Fibroblast of the conjunctiva (primary cell): Measurements from ENCODE around the gene STAU1.
A peak's percentile ranks its signal among the peaks of the same experiment; 100 is the strongest.
"Not testable (repeated sequence)": the region's sequence is repeated elsewhere in the genome, so short reads cannot be mapped to it uniquely, and the experiment has no call there.

ENCODE experiments used
- DNase-seq: peaks from one replicate; pipeline ENCODE4 v3.0.0-alpha.2; 2010; ENCODE audit warnings: low read depth

Gene STAU1

GRCh38 chr20:49122920-49123319 lies 65.2 kb downstream of the STAU1 start:
- DNase-seq, result no peak

- DNase-seq, result no peak
Observed at GRCh38 chr20:49119988-49120387, 68.1 kb downstream of the STAU1 start.

- no peak for DNase-seq
Observed at GRCh38 chr20:49118307-49118706, 69.8 kb downstream of the STAU1 start.

DNA sequence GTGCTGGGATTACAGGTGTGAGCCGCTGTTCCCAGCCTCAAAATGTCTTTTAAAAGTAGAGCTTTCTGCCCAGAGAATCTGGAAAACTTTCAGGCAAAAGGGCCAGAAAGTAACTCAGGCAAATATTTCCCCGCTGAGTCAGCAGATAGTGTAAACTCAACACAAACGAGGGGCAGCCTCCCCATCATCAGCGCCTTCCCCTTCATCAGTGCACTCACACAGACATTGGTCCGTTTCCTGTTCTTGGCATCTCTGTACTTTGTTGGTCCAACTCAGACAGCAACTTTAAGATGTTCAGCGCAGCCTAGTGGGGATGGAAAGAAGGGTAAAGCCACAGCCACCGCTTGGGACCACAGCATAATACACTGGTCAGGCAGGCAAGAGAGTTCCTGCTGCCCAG lies 72.6 kb downstream of the STAU1 start:
- DNase-seq, result peak; percentile 16

DNA sequence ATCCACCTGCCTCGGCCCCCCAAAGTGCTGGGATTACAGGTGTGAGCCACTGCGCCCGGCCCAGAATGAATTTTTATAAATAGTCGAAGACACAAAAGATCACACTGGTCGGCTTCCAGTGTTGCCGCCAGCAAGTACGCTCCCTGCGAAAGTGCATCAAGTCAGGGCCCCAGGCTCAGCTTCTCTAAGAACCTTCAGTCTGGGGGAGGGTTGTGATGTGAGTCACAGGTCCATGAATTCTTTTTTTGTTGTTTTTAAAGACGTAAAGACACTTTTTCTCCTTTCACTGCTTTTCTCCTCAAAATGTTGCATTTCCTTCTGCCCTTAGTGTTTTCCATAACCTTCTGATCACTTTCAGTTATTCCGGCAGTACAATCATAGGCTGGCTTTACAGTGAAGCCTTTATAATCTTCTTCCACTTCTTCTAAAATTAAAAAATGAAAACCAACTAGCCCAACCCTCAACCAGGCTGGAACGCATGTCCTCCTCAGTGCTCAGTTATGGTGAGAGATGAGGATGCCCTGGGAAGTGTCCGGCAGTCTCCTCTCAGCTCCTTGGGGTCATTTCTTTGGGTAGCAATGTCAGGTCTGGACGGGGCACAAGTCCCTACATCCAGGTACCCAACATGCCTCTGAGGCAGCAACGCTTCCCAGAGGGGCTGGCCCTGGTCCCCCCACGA lies 75.4 kb downstream of the STAU1 start:
- DNase-seq, result no peak

DNA sequence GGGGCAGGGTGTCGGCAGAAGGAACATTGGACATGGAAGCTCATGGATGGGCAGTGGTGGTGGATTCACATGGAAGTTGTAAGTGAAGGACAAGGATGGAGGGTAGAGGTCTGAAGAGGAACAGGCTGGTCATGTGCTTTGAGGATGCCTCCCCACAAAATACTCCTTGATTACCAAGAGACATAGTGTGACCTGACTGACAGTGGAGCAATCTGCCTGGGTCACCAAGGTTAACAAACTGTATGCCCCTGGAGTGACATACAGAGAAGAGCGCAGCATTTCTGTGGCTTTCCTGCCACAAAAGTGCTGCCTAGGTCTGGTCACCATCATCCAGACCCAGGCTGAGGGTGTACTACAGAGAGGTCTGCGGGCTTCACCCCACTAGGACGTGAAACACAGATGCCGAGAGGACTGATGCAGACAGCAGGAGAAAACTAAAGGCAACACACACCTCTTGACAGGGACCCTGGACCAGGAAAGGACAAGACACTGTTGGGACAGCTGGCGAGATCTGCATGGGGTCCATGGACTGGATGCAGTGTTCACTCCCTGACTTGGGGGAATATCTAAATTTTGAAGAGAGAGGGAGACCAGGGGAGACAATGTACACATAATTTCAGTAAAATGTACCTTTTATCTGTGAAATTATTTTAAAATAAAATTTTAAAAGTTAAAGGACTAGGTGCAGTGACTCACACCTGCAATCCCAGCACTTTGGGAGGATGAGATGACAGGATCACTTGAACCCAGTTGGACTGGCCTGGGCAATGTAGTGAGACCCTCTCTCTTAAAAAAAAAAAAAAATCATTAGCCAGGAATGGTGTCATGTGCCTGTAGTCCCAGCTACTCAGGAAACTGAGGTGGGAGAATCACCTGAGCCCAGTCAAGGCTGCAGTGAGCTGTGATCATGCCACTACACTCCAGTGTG lies 77.1 kb downstream of the STAU1 start:
- DNase-seq, result no peak

- no peak for DNase-seq
Observed at GRCh38 chr20:49106328-49106727, 81.8 kb downstream of the STAU1 start.

DNA sequence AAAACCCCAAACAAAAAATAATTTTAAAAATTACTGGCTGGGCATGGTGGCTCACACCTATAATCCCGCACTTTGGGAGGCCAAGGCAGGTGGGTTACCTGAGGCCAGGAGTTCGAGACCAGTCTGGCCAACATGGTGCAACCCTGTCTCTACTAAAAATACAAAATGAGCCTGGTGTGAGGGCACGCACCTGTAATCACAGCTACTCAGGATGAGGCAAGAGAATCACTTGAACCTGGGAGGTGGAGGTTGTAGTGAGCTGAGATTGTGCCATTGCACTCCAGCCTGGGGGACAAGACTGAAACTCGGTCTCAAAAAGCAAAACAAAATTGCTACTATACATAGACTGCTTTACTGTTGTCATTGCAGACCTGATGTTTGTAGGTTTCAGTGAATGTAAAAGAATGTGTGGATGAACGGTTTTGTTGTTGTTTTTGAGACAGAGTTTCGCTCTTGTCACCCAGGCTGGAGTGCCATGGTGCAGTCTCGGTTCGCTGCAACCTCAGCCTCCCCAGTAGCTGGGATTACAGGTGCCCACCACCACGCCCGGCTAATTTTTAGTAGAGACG lies 83.1 kb downstream of the STAU1 start:
- DNase-seq, result not testable (repeated sequence)

DNA sequence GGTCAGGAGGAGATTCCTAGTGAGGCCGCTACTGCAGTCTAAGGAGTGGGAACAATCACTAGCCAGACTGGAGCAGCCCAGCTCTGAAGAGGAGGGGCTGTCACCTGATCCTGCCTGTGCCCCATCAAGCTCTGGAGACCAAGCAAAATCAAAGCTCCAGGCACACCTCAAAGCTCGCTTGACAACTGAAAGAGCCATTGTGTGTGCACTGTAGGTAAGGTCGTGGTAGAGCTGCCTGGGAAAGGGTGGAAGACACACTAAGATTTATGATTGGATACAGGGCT lies 83.8 kb downstream of the STAU1 start:
- no peak for DNase-seq

- no peak for DNase-seq
Observed at GRCh38 chr20:49103647-49104364, 84.3 kb downstream of the STAU1 start.

- DNase-seq, result no peak
Observed at GRCh38 chr20:49103019-49103418, 85.1 kb downstream of the STAU1 start.

- DNase-seq, result no peak
Observed at GRCh38 chr20:49100972-49101371, 87.2 kb downstream of the STAU1 start.

GRCh38 chr20:49100292-49100691 lies 87.8 kb downstream of the STAU1 start:
- not testable (repeated sequence) for DNase-seq

DNA sequence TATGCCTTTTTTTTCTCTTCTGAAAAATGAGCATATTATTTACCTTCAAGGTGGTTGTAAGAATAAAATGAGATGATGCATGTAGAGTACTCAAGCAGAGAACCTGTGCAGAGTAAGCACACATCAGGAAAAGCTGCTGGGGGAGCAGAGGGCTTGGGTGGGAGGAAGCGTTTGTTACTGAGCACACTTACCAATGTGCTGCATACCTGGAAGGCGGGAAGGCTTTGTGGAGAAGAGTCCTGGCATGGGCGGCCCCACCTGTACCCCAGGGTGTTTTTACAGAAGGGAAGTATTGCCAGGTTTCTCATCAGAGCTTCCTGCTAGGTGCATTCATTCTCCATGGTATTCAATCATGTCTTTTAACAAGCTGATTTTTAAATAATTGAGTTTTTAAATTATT lies 89.1 kb downstream of the STAU1 start:
- no peak for DNase-seq

DNA sequence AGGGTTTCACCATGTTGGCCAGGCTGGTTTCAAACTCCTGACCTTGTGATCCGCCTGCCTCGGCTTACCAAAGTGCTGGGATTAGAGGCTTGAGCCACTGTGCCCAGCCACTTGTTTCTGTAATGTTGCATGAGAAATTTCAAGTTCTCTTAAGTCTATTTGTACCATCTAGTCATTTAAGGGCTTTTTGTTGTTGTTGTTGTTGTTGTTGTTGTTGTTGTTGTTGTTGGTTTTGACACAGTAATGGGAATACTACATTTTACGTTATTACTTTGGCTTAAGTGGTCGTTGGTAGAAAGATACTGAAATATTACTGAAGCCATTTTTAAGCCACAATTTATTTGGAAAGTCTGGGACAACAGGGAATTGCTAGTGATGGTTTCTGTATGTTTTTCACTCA lies 90.0 kb downstream of the STAU1 start:
- no peak for DNase-seq

DNA sequence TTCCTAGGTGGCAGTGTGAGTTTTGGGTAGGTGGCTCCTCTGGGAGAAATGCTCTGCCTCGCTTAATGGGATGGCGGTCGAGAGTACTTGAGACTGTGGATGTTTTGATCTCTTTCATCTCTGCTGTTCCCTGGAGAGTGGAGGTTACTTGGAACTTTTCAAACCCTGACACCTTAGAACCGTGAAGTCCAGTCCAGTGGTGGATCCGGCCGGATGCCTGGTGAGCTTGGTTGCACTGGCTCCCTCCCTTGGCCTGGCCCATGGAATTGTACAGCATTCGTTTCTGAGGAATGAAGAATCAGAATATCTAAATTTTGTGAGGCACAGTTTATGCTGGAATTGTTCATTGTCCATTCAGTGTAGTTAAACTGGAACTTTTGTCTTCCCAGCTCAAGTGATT lies 91.0 kb downstream of the STAU1 start:
- DNase-seq, result no peak

- DNase-seq, result no peak
Observed at GRCh38 chr20:49096203-49096730, 91.9 kb downstream of the STAU1 start.

DNA sequence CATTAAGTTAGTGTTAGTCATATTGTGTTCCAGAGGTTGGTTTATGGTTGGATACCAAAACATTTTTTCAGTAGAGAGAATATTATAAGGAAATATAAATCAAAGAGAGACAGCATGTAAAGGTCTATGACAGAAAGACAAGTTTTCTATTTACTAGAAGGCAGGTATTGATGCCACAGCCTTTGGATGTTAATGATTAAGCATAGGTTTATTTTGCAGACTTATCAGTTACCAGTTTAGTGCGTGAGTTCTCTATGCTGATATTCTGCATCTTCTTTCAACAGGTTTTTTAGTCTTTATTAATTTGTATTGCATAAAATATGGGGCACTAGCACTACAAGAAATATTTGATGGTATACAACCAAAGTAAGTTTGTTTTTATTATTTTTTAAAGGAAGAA lies 96.4 kb downstream of the STAU1 start:
- no peak for DNase-seq

GRCh38 chr20:49091104-49091503 lies 97.0 kb downstream of the STAU1 start:
- DNase-seq, result no peak

GRCh38 chr20:49082295-49082694 lies 105.8 kb downstream of the STAU1 start:
- DNase-seq, result not testable (repeated sequence)

DNA sequence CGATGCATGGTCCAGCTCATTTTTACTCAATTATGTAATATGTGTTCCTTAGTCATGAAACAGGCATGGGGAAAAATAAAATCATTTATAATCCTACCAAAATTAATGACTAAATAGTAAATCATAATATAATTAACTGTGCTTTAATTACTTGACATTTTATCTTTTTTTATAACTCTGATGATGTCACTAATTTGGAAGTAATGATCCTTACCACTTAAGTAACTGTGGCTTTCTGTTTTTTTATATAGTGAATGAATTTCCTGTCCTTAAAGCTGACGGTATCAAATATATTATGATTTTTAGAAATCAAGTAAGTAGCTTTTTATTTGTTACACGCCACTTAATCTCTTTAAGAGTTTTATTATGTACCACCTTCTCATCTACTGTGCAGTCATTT lies 109.8 kb downstream of the STAU1 start:
- DNase-seq, result no peak

DNA sequence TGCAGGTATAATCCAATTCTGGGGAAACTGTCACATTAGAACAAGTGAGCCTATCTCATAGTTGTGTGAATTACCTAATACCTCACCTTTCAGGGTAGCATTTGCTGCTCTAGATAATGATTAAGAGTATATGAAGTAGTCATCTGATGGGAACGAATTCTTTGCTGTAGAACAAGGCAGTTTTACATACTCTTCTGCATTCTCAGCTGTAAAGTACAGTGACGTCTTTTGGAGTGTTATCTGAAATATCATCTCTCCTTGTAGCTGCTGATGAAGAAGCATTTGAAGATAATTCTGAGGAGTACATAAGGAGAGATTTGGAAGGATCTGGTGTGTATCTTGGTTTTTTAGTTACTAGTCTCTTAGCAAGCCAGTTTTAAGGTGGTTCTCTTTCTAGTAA lies 113.6 kb downstream of the STAU1 start:
- no peak for DNase-seq
